HG03442 (cell line): ENCODE measurements around the gene NRP2.

ENCODE experiments used
- ATAC-seq: cut with Tn5 transposase; IDR thresholded peaks from one replicate; pipeline ENCODE4 v1.9.1; 2021; ENCODE audit warnings: mild to moderate bottlenecking, moderate library complexity; ENCODE audit not compliant: unreplicated experiment

Gene NRP2

DNA sequence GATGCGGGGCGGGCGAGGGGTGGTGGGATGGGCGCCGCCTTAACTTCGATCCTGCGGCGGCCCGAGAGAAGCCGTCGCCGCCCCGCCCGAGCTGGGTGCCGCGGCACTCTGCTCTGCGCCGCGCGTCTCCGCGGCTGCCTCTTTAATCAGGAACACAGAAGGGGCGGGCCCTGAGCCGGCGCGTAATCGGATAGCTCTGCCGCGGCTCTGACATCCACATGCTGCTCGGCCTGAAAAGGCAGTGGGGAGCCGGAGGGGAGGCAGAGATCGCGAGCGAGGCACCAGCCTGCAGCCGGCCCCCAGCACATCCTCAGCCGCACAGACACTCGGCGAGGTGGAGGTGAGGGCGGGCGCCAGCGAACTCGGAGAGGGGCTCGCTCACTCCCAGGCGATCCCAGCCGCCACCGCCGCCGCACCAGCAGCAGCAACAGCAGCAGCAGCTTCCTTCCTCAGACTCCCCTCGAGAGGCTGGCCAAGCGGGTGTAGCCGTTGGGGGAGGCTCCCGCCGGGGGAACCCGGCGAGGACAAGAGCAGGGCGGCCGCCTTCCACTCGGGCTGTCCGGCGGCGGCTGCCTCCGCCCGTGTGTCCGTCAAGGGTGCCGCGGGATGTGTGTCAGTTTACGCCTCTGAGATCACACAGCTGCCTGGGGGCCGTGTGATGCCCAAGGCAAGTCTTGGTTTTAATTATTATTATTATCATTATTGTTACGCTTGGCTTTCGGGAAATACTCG is at the start of gene NRP2:
TSS of gene NRP2 (plus strand) at position 263 of the 732 bp plus-strand sequence. CDS start 790 bp downstream, outside the sequence.
- ATAC-seq = peak; percentile 64

DNA sequence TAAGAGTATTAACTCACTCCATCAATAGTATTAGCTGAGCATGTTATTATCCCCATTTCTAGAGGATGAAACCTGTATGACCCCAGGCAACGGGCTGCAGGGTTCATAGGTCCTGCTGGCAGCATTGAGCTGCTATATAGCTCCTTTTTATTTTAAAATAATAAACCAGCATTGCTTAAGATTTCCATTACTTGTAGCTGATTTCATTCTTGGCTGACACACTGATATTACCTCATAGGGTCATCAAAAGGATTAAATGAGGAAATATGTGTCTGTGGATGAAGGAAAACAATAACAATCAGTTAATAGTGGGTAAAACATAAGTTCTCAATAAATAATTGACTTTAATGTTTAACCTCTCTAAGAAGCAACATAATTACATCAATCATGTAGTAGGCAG is 48.3 kb upstream of the NRP2 start:
- no peak for ATAC-seq

DNA sequence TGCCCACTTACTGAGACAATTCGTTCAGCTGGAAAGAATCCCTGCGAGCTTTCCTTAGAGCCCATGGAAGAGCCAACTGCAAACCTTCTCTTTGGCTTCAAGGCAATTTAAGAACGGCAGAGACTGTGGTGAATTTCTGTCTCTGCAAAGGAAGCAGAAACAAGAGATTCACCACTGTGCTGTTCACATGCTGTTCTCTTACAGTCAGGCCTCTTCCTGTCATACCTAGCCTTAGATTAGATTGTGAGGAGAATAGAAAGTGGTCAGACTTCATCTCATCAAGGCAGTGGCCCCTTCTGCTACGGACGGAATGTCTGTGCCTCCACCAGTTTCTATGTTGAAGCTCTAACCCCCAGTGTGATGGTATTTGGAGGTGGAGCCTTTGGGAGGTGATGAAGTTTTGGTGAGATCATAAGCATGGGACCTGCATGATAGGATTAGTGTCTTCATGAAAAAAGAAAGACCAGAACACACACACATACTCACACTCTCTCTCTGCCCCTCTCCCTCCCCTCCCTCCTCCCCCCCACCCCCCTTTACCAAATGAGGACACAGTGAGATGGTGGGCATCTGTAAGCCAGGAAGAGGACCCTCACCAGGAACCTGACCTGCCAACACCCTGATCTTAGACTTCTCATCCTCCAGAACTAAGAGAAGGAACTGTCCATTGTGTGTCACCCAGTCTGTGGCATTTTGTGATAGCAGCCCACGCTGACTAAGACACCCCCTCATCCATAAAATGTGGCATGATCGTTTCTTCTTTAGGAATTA is 45.6 kb upstream of the NRP2 start:
- ATAC-seq = no peak

DNA sequence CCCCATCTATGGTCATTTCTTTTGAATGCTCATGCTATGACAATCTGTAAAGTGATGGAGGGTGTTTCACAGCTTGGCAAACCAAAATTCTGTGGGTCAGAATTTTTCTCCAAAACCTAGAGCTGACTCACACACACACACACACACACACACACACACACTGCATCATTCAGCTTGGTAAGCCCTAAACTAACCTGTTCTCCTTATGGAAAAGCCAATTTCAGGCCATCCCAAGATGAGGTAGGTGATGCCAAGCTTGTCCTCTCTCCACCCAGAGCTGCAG is 45.0 kb upstream of the NRP2 start:
- no peak for ATAC-seq

- no peak for ATAC-seq
These were observed 44.4 kb upstream of the NRP2 start for GRCh38 chr2:205637779-205638503.

- ATAC-seq = peak; percentile 75
These were observed 41.6 kb upstream of the NRP2 start for GRCh38 chr2:205640716-205641115.

- ATAC-seq = no peak
These were observed 39.5 kb upstream of the NRP2 start for GRCh38 chr2:205642599-205643356.

- ATAC-seq = no peak
These were observed 38.9 kb upstream of the NRP2 start for GRCh38 chr2:205643391-205643885.

DNA sequence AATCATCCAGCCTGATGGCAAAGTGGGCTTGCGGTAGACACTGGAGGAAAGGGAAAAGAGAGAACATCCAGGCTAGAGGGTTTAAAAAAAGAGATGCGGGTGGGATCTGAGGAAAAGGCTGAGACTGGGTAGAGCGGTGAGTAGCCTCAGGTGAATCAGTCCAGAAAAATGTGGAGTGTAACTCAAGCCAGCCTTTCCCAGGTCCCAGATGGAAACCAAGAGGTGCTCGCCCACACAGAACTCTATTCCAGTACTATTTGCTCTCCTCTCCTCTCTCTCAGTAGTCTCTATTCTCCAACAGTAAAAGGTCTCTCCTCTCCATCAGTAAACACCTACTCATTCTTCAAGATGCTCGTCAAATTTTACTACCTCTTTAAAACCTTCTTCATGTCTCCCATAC is 38.3 kb upstream of the NRP2 start:
- ATAC-seq = no peak

- peak; percentile 98 for ATAC-seq
These were observed 35.6 kb upstream of the NRP2 start for GRCh38 chr2:205646680-205647079.

GRCh38 chr2:205650450-205650849 is 31.9 kb upstream of the NRP2 start:
- ATAC-seq = no peak

DNA sequence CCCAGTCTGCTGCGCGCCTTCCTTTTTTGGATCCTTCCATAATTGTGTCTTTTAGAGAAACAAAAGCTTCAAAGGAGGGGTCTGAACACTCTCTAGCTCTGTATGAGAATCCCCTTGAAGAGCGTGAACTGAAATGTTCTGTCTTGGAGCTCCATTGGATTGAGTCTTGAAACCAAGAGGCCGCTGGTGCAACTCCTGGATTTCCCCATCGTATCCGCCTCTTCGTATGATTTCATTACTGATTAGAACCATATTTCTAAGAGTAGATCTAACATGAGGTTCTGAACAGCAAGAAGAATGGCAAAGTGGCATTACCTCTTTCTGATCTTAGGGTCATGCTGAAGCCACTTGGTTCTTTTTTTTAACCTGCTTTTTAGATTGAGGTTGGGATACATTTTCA is 31.4 kb upstream of the NRP2 start:
- ATAC-seq = no peak

DNA sequence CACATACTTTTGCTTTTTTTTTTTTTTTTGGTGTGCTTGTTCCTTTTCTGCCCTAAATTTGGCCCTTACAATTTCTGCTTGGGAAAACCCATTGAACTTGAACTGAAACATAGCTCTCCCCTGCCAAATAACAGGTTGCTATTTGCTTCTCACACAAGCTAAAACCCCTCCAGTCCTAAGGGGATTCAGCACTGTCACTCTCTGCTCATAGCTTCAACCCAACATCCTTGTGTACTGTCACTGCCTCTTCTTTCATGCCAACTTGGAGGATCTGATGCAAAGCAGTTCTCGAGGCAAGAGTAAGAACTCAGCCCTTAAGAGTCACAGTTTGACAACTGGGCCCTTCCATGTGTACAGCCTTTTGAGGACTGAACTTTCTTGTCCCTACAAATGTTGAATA is 30.6 kb upstream of the NRP2 start:
- no peak for ATAC-seq

DNA sequence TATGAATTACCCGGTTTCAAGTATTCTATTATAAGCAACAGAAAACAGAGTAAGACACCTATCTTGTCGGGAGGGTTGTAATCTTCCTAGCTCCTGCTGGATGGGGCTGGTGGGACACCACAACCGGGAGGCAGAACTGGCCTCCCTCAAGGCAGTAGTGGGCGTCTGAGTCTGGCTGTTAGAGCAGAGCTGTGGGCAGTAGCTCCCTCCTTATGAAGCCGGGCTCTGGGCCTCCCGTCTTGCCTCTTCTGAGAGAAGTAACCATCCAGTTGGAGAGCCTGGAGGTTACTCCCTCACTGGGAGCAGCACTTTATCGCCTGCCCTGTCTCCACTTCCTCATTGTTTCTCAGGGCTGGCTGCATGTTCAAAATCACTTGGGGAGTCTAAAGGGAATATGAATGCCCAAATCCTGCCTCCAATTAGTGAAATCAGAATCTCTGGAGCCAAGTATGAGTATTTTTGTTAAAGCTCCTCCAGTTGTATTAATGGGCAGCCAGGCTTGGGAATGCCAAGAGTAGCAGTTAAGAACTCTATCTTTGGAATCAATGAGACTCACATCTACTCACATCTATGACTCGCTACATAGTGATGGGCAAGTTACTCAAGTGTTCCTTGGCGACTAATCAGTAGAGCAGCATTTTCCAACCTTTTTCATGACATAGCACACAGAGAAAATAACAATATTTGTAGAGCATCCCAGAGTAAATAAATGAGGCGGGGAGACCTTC is 27.3 kb upstream of the NRP2 start:
- no peak for ATAC-seq

DNA sequence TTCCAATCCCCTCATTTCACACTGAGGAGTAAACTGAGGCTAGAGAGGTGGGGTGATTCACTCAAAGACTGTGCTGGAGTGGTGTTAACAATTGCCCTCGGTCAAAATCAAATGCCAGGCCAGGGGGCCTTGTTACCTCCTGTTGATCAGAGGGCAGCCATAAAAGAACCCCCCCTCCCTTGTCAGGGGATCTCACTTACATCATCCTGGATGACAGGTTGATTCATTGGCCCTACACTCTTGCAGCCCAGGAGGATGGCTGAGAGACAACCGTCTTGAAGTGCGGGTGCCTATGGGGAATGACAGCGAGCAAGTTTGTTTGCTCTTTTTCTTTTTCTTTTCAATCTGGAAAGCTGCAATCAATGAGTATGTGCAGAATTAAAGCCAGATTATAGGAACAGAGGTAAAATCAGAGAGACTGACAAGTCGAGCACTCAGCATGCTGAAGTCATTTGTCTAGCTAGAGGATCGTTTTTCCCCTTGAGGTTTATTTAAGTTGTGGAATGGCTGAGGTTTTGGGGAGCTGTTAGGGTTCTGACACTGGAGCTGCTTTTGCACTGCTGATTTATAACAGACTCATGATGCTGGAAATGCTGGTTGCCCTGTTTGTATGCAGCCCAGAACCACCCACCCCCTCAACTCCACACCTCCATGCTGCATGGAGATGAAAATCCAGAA is 26.4 kb upstream of the NRP2 start:
- no peak for ATAC-seq

GRCh38 chr2:205656461-205656860 is 25.8 kb upstream of the NRP2 start:
- no peak for ATAC-seq

- ATAC-seq = no peak
These were observed 25.4 kb upstream of the NRP2 start for GRCh38 chr2:205656941-205657340.

GRCh38 chr2:205657579-205657978 is 24.7 kb upstream of the NRP2 start:
- no peak for ATAC-seq

DNA sequence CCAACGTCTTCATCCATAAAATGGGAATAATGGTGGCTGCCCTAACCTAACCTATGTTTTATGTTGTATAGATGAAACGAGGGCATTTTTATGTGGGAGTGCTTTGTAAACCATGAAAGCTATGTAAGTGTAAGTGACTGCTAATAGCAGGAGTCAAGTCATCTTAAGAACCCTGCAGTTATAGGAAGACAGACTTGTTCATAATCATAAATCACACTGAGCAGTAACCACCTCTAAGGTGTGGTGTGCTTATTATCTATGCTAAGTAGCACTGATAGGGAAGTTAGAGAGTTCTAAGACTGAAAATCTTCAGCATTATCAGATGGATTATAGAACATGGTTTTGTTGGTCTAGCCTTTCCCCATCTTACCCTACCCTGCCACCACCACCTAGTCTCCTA is 24.2 kb upstream of the NRP2 start:
- ATAC-seq = no peak

- no peak for ATAC-seq
These were observed 23.7 kb upstream of the NRP2 start for GRCh38 chr2:205658572-205658971.
